Adrenal gland (tissue), 5 donors: Measurements from ENCODE around the gene PAGR1.

ENCODE experiments used
- CTCF ChIP-seq, 6 experiments: fragments of 450-650 bp in 4 of 6; fragments of 200-600 bp in 2 of 6; sonication (generic) in 1 of 6; IDR thresholded peaks; 1 replicate in 5 of 6; 2 replicates in 1 of 6; pipeline versions ENCODE4 v1.5.1 to v1.8.0; 2016 to 2021; ENCODE audit warnings: antibody characterized with exemption in 6 of 6, mild to moderate bottlenecking in 2 of 6, moderate library complexity in 1 of 6
- POLR2A ChIP-seq, 2 donors: fragments of 450-650 bp; IDR thresholded peaks; one replicate each; pipeline ENCODE4 v1.6.1; 2017; ENCODE audit warnings: antibody characterized with exemption in 2 of 2, mild to moderate bottlenecking in 2 of 2, moderate library complexity in 1 of 2
- donor health status: DM: no; HTN: no; CAD: no.

DNA sequence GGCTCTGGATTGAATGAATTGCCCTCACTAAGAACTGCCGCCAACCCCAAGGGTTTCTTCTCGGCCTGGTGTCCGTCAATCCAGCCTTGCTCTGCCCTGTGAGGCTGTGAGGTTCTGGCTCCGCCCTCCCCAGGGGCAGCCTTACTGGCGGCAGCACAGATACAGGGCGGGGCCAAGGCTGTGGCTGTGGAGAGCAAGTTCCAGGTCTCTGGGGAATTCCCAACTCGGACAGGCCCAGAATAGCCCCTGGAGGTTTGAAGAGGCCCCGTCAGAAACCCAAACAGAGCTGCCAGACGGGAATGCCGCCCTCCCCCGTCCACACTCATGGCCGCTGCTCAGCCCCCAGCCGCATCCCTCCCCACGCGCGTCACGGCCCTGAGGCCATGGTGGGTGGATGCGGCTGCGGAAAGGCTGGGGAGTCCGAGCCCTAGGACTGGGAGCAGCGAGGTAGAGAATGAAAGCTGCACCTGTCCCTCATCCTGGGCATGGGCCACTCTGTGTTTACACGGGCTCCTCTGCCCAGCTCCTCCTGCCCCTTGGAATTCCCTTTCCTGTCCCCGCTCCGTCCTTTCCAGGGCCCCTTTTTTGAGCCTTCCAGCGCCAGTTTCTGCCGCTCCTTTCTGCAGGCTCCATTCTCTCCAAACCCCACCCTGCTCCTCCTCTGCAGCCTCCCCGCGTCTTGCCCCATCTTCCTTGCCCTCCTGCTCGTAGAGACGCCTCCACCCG is 4.6 kb upstream of the PAGR1 start:
- no peak for TF ChIP-seq CTCF (IDR thresholded peaks at IDR 0.05)
- TF ChIP-seq POLR2A (IDR thresholded peaks at IDR 0.05): peak; percentile 34 to 75
